ENCODE data around the gene MVB12B.

MVB12B gene

GRCh38 chr9:126499005-126499910, 172.6 kb downstream of the MVB12B start:
- DNase-seq = no peak

DNA sequence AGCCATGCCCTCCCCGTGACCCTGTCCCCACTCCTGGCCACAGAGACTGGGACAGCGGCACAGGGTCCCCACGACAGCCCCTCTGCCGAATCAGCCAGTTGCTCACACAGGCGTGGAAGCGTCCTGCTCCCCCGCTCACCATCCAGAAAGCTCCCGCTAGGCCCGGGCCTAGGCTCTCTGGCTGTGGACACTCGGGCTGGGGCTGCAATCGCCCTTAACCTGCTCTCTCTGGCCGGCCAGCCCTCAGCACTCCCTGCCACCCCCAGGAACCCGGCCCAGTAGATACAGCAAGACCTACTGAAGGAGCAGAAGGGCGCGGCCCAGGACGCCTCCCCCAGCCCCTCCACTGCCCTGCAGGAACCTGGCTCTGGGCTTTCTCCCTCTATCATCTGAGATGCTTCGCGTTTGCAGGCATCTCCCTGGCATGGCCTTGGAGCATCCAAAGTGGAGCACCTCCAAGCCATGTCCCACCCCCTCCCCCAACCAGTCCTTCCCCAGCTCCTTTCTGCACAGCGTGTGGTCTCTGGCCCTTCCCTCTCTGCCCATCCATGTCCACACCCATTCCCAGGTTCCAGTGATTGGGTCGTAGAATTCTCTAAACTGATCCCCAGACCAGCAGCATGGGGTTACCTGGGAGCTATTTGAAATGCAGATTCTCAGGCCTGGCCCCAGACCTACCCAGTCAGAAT, 173.4 kb downstream of the MVB12B start:
- DNase-seq = no peak

- peak; percentile 45 for DNase-seq
Measured at GRCh38 chr9:126500600-126501382, 174.2 kb downstream of the MVB12B start.

- DNase-seq = no peak
Measured at GRCh38 chr9:126501383-126502331, 175.0 kb downstream of the MVB12B start.

DNA sequence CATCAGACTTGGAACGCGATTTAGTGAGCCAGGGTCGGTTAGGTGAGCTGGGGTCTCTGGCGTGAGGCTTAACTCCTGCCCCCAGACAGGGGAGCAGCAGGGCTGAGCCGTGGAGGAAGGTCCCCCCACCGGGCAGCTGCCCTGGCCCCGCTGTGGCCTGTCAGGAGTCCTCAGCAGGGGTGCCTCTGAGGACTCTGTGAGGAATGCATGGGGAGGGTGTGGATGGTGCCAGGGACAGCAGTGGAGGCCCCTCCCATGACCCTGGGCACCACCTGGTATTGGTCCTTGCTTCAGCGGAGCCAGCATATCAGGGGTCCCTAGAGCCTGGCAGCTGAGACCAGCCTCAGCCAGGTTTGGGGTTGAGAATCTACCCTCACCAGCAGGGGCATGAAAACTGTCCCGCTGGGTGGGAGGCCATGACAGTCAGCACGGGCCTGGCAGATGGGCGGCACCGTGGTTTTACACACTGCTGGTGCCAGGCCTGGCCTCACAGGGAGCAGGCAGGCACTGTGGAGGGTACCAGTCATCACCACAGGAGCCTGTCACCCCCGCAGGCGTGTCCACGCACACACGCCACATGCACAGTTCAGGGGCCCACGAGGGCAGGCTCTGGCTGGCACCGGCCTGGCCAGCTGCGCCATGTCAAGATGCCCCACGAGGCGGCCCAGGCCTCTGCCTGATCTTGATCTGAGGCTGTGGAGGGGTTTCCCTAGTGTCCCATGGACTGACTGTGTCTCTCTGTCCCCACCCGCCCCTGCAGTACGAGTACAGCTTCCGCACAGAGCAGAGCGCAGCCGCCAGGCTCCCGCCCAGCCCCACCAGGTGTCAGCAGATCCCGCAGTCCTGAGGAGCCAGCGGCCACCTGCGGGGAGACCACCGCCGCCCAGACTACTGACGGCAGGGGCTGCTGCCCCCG, 176.0 kb downstream of the MVB12B start:
- no peak for DNase-seq

- no peak for DNase-seq
Measured at GRCh38 chr9:126503333-126504085, 176.9 kb downstream of the MVB12B start.

DNA sequence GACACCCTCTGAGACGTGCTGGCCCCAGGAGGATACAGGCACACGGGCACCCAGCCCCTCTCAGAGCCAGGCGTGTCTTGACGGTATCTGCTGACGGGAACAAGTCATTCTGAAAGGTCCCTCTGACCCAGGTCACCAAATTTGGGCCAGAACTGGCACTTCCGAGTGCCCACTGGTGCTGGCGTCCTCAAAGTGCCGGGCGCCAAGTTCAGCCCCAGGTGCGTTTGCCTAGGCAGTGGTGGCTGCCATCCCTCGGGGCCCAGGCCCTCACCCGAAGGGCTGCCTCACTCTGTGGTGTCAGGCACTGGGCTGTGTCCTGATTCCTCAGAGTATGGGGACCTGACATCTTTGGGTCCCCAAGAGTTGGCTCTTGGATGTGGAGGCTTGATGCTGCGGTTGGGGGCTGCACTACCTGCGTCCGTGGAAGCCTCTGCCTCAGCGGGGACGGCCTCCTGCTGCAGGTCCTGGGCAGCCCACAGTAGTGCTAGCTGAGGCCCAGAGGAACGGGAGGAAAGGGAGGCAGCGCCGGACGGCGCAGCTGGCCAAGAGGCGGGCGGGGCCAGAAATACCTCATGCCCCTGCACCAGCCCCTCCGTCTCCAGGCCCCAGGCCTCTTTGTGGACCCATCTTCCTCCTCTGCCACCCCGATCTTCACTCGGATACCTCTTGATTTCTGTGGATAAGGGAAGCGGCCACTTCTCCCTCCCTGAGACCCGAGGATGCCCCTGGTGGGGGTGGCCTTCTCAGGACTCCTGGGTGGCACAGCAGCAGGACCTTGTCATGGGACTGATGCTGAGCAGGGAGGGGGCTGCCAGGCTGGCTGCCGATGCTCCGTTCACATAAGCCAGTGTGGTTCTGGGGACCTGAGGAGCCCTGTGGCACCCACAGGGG, 177.7 kb downstream of the MVB12B start:
- DNase-seq = no peak

- no peak for DNase-seq
Measured at GRCh38 chr9:126504977-126505455, 178.4 kb downstream of the MVB12B start.

DNA sequence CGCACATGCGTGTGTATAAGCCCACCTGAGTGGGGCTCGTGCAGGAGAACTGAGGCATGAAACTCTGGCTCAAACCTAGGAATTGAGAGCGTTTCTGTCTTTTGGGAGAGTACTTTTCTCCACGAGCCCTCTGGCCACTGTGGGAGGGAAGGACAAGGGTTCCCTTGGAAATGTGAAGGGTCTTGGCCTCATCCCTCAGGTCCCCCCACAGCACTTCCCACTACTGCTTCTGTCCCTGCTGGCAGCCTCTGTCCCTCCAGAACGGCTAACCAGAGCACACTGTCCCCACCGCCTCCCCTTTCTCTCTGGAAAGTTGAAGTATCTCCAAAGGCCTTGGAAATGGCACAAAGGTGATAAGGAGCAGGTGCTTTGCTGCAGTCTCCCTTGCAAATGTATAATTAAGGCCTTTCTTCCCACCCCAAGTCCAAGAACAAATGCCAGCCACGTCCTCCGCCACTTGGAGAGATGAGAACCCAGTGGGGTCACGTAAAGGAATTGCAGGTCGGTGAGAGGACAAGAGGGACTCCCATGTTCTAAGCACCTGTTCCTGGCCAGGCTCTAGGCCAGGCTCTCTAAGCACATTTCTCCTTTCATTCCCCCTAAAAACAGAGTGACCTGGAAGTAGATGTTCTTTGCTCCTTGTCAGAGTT, 179.2 kb downstream of the MVB12B start:
- no peak for DNase-seq

- no peak for DNase-seq
Measured at GRCh38 chr9:126506361-126507317, 180.0 kb downstream of the MVB12B start.

GRCh38 chr9:126507318-126508109, 180.9 kb downstream of the MVB12B start:
- DNase-seq = peak; percentile 66

DNA sequence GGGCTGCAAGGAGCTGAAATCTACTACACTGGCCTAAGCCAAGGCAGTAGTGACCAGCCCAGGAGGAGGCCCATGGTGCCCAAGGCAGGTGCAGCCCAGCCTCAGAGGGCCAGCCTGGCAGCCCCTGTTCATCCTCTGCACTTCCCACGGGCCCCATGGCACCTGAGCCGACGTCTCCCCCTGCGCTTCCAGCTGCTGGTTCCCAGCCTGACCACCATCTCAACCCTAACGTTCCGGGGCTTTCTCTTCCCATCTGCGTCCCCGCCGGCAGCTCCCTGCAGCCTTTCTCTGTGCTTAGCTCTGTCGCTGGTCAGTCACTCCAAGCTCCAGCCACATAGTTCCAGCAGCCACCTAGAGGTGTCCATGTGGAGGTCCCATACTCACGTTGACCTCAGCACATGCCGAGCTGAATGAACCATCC, 181.6 kb downstream of the MVB12B start:
- DNase-seq = no peak

DNA sequence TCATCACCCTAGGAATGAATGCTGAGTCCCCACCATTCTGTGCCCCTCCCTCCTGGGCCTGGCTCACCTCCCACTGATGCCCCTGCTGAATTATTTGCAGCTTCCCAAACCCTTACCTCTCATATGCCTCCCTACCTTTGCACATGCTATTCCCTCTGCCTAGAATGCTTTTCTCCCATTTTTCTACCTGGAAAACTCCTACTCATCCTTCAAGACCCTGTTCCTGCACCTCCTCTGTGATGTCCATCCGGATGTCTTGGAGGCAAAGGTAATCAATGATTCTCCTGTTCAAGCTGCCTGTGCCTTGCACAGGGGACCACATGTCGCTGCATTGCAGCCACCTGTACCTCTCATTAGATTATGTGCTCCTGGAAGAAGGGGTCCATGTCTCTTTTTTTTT, 182.3 kb downstream of the MVB12B start:
- DNase-seq = no peak

GRCh38 chr9:126509718-126510117, 183.1 kb downstream of the MVB12B start:
- DNase-seq = no peak

DNA sequence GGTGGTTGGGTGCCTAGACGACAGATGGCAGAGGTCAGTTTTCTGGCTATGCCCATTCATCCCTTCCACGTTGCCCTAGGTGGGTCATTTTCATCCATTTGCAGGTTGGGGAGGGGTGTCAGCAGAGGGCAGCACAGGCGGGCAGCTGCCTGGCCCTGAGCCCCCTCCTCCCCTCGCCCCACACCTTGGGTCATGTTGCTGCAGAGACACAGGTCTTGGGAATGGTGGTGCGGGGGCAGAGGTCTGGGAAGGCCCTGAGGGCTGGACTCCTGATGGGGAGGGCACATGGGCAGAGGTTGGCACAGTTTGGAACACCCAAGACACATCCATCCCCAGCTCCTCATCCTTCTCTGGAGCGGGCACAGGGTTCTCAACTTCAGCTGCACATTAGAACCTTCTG, 183.9 kb downstream of the MVB12B start:
- DNase-seq = no peak

DNA sequence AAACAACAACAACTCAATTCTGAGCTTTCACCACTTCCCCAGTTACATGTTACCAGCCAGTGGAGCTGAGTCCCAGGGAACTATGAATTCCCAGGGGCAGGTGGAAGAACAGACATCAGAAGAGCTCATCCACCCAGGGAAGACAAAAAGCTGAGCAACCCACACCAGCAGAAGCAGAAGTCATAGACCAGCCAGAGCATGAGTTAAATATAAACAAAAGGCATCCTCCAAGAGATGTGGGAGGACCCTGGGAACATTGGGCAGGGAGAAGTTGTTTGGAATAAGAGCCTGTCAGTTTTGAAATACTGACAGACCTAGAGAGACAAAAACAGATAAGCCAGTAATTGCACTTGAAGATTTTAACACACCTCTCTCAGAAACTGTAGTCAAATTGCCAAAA, 184.8 kb downstream of the MVB12B start:
- DNase-seq = no peak
